Tibial artery (tissue), 4 donors: ENCODE results near the gene ASPN.

Experiments
- DNase-seq, 2 donors: peaks; one replicate each; pipeline ENCODE4 v3.0.0-alpha.2; 2019
- H3K27ac ChIP-seq, 2 donors: fragments of 200-600 bp; sonication (generic) in 1 of 2; 1 replicate in 1 of 2; 2 replicates in 1 of 2; pipeline ENCODE4 v1.5.1; 2018 to 2019; ENCODE audit warnings: mild to moderate bottlenecking in 1 of 2
- H3K27me3 ChIP-seq, 2 donors: fragments of 200-600 bp; sonication (generic) in 1 of 2; one replicate each; pipeline versions ENCODE4 v1.5.1 to v1.6.0; 2016 to 2019
- H3K36me3 ChIP-seq, 3 donors: fragments of 200-600 bp; sonication (generic) in 2 of 3; one replicate each; pipeline ENCODE4 v1.5.1; 2016 to 2019; ENCODE audit warnings: mild to moderate bottlenecking in 2 of 3
- H3K4me1 ChIP-seq, 4 donors: fragments of 200-600 bp; sonication (generic) in 2 of 4; 1 replicate in 3 of 4; 2 replicates in 1 of 4; pipeline ENCODE4 v1.5.1; 2016 to 2019
- H3K4me3 ChIP-seq, 2 donors: fragments of 200-600 bp; sonication (generic) in 1 of 2; 1 replicate in 1 of 2; 2 replicates in 1 of 2; pipeline ENCODE4 v1.5.1; 2018 to 2019; ENCODE audit warnings: mild to moderate bottlenecking in 2 of 2
- H3K9me3 ChIP-seq, 3 donors: fragments of 200-600 bp; sonication (generic) in 1 of 3; one replicate each; pipeline ENCODE4 v1.5.1; 2016 to 2019
- CTCF ChIP-seq, 2 experiments: fragments of 200-600 bp in 1 of 2; fragments of 450-650 bp in 1 of 2; IDR thresholded peaks; one replicate each; pipeline ENCODE4 v1.5.1; 2017 to 2019; ENCODE audit warnings: antibody characterized with exemption in 2 of 2, mild to moderate bottlenecking in 1 of 2, moderate library complexity in 1 of 2
- intact Hi-C: fragments of 100-400 bp; cut with DNase I; formaldehyde crosslinking; loops from one replicate; pipeline ENCODE4 v1.15.0; 2023; ENCODE audit warnings: low total_unique reads

Gene ASPN

GRCh38 chr9:92510747-92511146 lies 28.4 kb upstream of the ASPN start:
- no peak for DNase-seq
- TF ChIP-seq CTCF (IDR thresholded peaks at IDR 0.05), result no peak
- peaks cover 0 to 8% (median 5%) of the 10 kb centered on the region in 3 donors for H3K36me3 ChIP-seq
- peaks cover 0 to 58% (median 36%) of the 10 kb centered on the region in 4 donors for H3K4me1 ChIP-seq
- H3K27ac ChIP-seq, result peak overlapping the region; percentile 65 to 70
- H3K27me3 ChIP-seq, result no peaks in the 10 kb centered on the region
- no peak overlapping the region for H3K4me3 ChIP-seq
- no peaks in the 10 kb centered on the region for H3K9me3 ChIP-seq
- intact Hi-C loops, result no loop called here

- Histone ChIP-seq H3K4me1 (peaks cover 0 to 75% (median 50%) of the 10 kb centered on the region in 4 donors), H3K4me3 (no peak overlapping the region), H3K27me3 (no peaks in the 10 kb centered on the region), H3K36me3 (no peaks in the 10 kb centered on the region), H3K27ac (peak overlapping the region; percentile 83 to 91), H3K9me3 (no peaks in the 10 kb centered on the region)
- no peak for TF ChIP-seq CTCF (IDR thresholded peaks at IDR 0.05)
- no peak for DNase-seq
- intact Hi-C loops, result no loop called here
Observed at GRCh38 chr9:92509050-92509449, 26.7 kb upstream of the ASPN start.

GRCh38 chr9:92508018-92508820 lies 25.9 kb upstream of the ASPN start:
- Histone ChIP-seq H3K9me3 (no peaks in the 10 kb centered on the region), H3K4me3 (no peak overlapping the region), H3K36me3 (no peaks in the 10 kb centered on the region), H3K27ac (peak overlapping the region; percentile 83 to 91), H3K4me1 (peaks cover 0 to 74% (median 52%) of the 10 kb centered on the region in 4 donors), H3K27me3 (no peaks in the 10 kb centered on the region)
- peak in 1 of 2 donors; percentile 73 for DNase-seq
- intact Hi-C loops, result no loop called here
- TF ChIP-seq CTCF (IDR thresholded peaks at IDR 0.05), result no peak

- no peak for TF ChIP-seq CTCF (IDR thresholded peaks at IDR 0.05)
- Histone ChIP-seq H3K4me1 (peaks cover 0 to 67% (median 46%) of the 10 kb centered on the region in 4 donors), H3K9me3 (no peaks in the 10 kb centered on the region), H3K36me3 (no peaks in the 10 kb centered on the region), H3K27me3 (no peaks in the 10 kb centered on the region), H3K4me3 (no peak overlapping the region), H3K27ac (peak overlapping the region; percentile 83 to 91)
- DNase-seq, result no peak
- intact Hi-C loops, result no loop called here
Observed at GRCh38 chr9:92507496-92507895, 25.2 kb upstream of the ASPN start.

- Histone ChIP-seq H3K27me3 (no peaks in the 10 kb centered on the region), H3K4me3 (no peak overlapping the region), H3K9me3 (no peaks in the 10 kb centered on the region), H3K36me3 (no peaks in the 10 kb centered on the region), H3K27ac (peak overlapping the region; percentile 83 to 91), H3K4me1 (peaks cover 0 to 67% (median 47%) of the 10 kb centered on the region in 4 donors)
- no peak for TF ChIP-seq CTCF (IDR thresholded peaks at IDR 0.05)
- intact Hi-C loops, result no loop called here
- DNase-seq, result no peak
Observed at GRCh38 chr9:92507005-92507404, 24.7 kb upstream of the ASPN start.
